HuH-7.5 (cell line): Measurements from ENCODE around the gene GPS1.
A peak's percentile ranks its signal among the peaks of the same experiment; 100 is the strongest.

Source experiments
- DNase-seq: peaks from one replicate; pipeline ENCODE4 v3.0.0; 2011; ENCODE audit warnings: low spot score

Gene GPS1

GRCh38 chr17:82090549-82091263 lies 39.0 kb downstream of the GPS1 start:
- DNase-seq, result no peak

- DNase-seq, result no peak
These were observed 39.8 kb downstream of the GPS1 start for GRCh38 chr17:82091264-82092066.

GRCh38 chr17:82092094-82092586 lies 40.4 kb downstream of the GPS1 start:
- DNase-seq, result no peak

- peak; percentile 21 for DNase-seq
These were observed 40.9 kb downstream of the GPS1 start for GRCh38 chr17:82092628-82092994.

- peak; percentile 24 for DNase-seq
These were observed 41.5 kb downstream of the GPS1 start for GRCh38 chr17:82092995-82093751.

- DNase-seq, result peak; percentile 33
These were observed 43.5 kb downstream of the GPS1 start for GRCh38 chr17:82094931-82095776.

- peak; percentile 58 for DNase-seq
These were observed 44.3 kb downstream of the GPS1 start for GRCh38 chr17:82095777-82096708.

GRCh38 chr17:82096709-82097183 lies 45.0 kb downstream of the GPS1 start:
- DNase-seq, result peak; percentile 33

GRCh38 chr17:82097184-82097918 lies 45.7 kb downstream of the GPS1 start:
- DNase-seq, result peak; percentile 77

- no peak for DNase-seq
These were observed 46.1 kb downstream of the GPS1 start for GRCh38 chr17:82097919-82098168.

- DNase-seq, result peak; percentile 100
These were observed 46.7 kb downstream of the GPS1 start, which contains the start of gene FASN for GRCh38 chr17:82098169-82098938. Gene FASN, minus strand, starts transcription at chr17:82098236. Its CDS starts 1,791 bp downstream, at chr17:82096445.

- DNase-seq, result no peak
These were observed 47.5 kb downstream of the GPS1 start for GRCh38 chr17:82098939-82099763.

GRCh38 chr17:82100502-82101298 lies 49.0 kb downstream of the GPS1 start:
- no peak for DNase-seq

- no peak for DNase-seq
These were observed 49.6 kb downstream of the GPS1 start for GRCh38 chr17:82101301-82101715.

GRCh38 chr17:82101767-82102679 lies 50.3 kb downstream of the GPS1 start:
- DNase-seq, result peak; percentile 57
